SU-DHL-6 (cell line): ENCODE data around the gene ITPA.
"Not testable (repeated sequence)": the region's sequence is repeated elsewhere in the genome, so short reads cannot be mapped to it uniquely, and the experiment has no call there.

Experiments used
- H2AFZ ChIP-seq: fragments of 200-600 bp; sonication (generic); 2 replicates; pipeline ENCODE4 v1.6.1; 2014; ENCODE audit warnings: low read depth, mild to moderate bottlenecking, moderate library complexity, mixed read lengths, antibody characterized with exemption, low read length; ENCODE audit not compliant: severe bottlenecking
- H3F3A ChIP-seq: fragments of 200-600 bp; shearing (Covaris generic); 2 replicates; pipeline ENCODE4 v1.6.0; 2016; ENCODE audit warnings: antibody characterized with exemption, mild to moderate bottlenecking; ENCODE audit not compliant: insufficient read depth
- H3K27ac ChIP-seq: fragments of 200-600 bp; sonication (generic); 2 replicates; pipeline ENCODE4 v1.5.1; 2016; ENCODE audit warnings: low read depth, mild to moderate bottlenecking, low read length, moderate library complexity, mixed read lengths
- H3K27me3 ChIP-seq: fragments of 200-600 bp; sonication (generic), shearing (Covaris generic); 2 replicates; pipeline ENCODE4 v1.6.0; 2014; ENCODE audit warnings: mild to moderate bottlenecking, low read length
- H3K36me3 ChIP-seq: fragments of 200-600 bp; sonication (generic); 2 replicates; pipeline ENCODE4 v1.6.1; 2014; ENCODE audit warnings: mild to moderate bottlenecking, low read length, mixed read lengths
- H3K4me2 ChIP-seq: fragments of 300-600, 200-600 bp; shearing (Covaris generic), sonication (generic); 2 replicates; pipeline ENCODE4 v1.6.0; 2014; ENCODE audit warnings: low read length, low read depth, mild to moderate bottlenecking; ENCODE audit not compliant: poor library complexity, severe bottlenecking
- H3K4me3 ChIP-seq: fragments of 200-600 bp; sonication (generic); 2 replicates; pipeline ENCODE4 v1.5.1; 2014; ENCODE audit warnings: antibody characterized with exemption, low read length, mild to moderate bottlenecking, mixed read lengths; ENCODE audit not compliant: insufficient read depth, poor library complexity, severe bottlenecking
- H3K79me2 ChIP-seq: fragments of 200-600 bp; sonication (generic); 2 replicates; pipeline ENCODE4 v1.6.1; 2014; ENCODE audit warnings: mild to moderate bottlenecking, low read length, moderate library complexity; ENCODE audit not compliant: insufficient read depth
- H3K9ac ChIP-seq: fragments of 200-600 bp; sonication (generic); 2 replicates; pipeline ENCODE4 v1.7.0; 2014; ENCODE audit warnings: mild to moderate bottlenecking, low read length
- H3K9me2 ChIP-seq: fragments of 200-600 bp; sonication (generic); replicated peaks from 2 replicates; pipeline ENCODE4 v1.6.1; 2014; ENCODE audit warnings: low read length; ENCODE audit not compliant: insufficient read depth
- H3K9me3 ChIP-seq: fragments of 200-600 bp; sonication (generic); 2 replicates; pipeline ENCODE4 v1.6.1; 2014; ENCODE audit warnings: low read length, mixed read lengths; ENCODE audit not compliant: insufficient read depth
- H4K20me1 ChIP-seq: fragments of 200-600 bp; sonication (generic); 2 replicates; pipeline ENCODE4 v1.6.1; 2014; ENCODE audit warnings: low read depth, mild to moderate bottlenecking, antibody characterized with exemption, low read length, moderate library complexity, mixed read lengths
- CTCF ChIP-seq: fragments of 200-600 bp; sonication (generic); IDR thresholded peaks from one replicate; pipeline ENCODE4 v1.5.1; 2017; ENCODE audit warnings: antibody characterized with exemption, mild to moderate bottlenecking, low read length, moderate library complexity; ENCODE audit not compliant: insufficient read depth, poor library complexity, severe bottlenecking
- EZH2phosphoT487 ChIP-seq: fragments of 200-600 bp; sonication (generic), shearing (Covaris generic); conservative IDR thresholded peaks from 2 replicates; pipeline ENCODE4 v1.6.1; 2018; ENCODE audit warnings: mild to moderate bottlenecking, antibody characterized with exemption, low read length, moderate library complexity, mixed read lengths

The ITPA gene

GRCh38 chr20:3213226-3213625, 3.9 kb downstream of the ITPA start:
- no peak overlapping the region for H3K4me2 ChIP-seq
- H3K27ac ChIP-seq, result no peak overlapping the region
- no peaks in the 10 kb centered on the region for H3K36me3 ChIP-seq
- no peaks in the 10 kb centered on the region for H3K9me3 ChIP-seq
- no peak overlapping the region for H3K9ac ChIP-seq
- no peak overlapping the region for H2AFZ ChIP-seq
- no peak for TF ChIP-seq CTCF
- TF ChIP-seq EZH2phosphoT487, result no peak
- no peaks in the 10 kb centered on the region for H4K20me1 ChIP-seq
- H3K27me3 ChIP-seq, result no peaks in the 10 kb centered on the region
- no peaks in the 10 kb centered on the region for H3K9me2 ChIP-seq
- peaks cover 4% of the 10 kb centered on the region; the same call in 1 of the 2 replicates for H3F3A ChIP-seq
- H3K4me3 ChIP-seq, result no peak overlapping the region
- peaks cover 46% of the 10 kb centered on the region for H3K79me2 ChIP-seq

- not testable (repeated sequence) for H3K27me3 ChIP-seq, H3K4me3 ChIP-seq, H3K9me2 ChIP-seq, H3K36me3 ChIP-seq, H3K27ac ChIP-seq, H4K20me1 ChIP-seq, H3F3A ChIP-seq, H3K9ac ChIP-seq, H3K4me2 ChIP-seq, H3K9me3 ChIP-seq, H2AFZ ChIP-seq
- H3K79me2 ChIP-seq, result peaks cover 26% of the 10 kb centered on the region
Observed at GRCh38 chr20:3215359-3215917, 6.1 kb downstream of the ITPA start.

- no peaks in the 10 kb centered on the region for H4K20me1 ChIP-seq
- no peak overlapping the region for H3K4me2 ChIP-seq
- no peaks in the 10 kb centered on the region for H3K79me2 ChIP-seq
- no peaks in the 10 kb centered on the region for H3K9me3 ChIP-seq
- no peak overlapping the region for H3K27ac ChIP-seq
- no peaks in the 10 kb centered on the region for H3K27me3 ChIP-seq
- H3K36me3 ChIP-seq, result no peaks in the 10 kb centered on the region
- no peak overlapping the region for H2AFZ ChIP-seq
- H3K9me2 ChIP-seq, result no peaks in the 10 kb centered on the region
- H3F3A ChIP-seq, result peaks cover 4% of the 10 kb centered on the region; the same call in 1 of the 2 replicates
- no peak overlapping the region for H3K4me3 ChIP-seq
- H3K9ac ChIP-seq, result no peak overlapping the region
- TF ChIP-seq EZH2phosphoT487 (no peak), CTCF (peak; percentile 94)
Observed at GRCh38 chr20:3218307-3218988, 9.2 kb downstream of the ITPA start.
